UCSD-AML1 (cell line): ENCODE measurements around the gene SUSD1.
A peak's percentile ranks its signal among the peaks of the same experiment; 100 is the strongest.

Experiments used
- DNase-seq: peaks from one replicate; lab custom pipeline; 2025; ENCODE audit not compliant: unreplicated experiment; lab: John Stamatoyannopoulos, UW

The SUSD1 gene

DNA sequence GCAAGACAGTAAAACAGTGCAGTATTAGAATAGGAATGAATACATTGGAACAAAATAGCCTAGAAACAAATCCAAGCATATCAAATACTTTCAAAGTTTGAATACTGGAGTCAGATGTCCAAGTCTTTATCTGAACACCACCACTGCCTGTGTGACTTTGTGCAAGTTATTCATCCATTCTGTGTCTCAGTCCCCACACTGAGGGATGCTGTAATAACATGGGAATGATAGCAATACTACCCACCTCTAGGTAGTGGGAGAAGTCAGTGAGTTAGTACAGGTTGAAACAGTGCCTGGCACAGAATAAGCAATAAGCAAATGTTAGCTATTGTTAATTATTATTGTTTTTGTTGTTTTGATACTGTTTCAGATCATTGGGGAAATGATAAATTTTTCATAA is 130.9 kb downstream of the SUSD1 start:
- no peak for DNase-seq

DNA sequence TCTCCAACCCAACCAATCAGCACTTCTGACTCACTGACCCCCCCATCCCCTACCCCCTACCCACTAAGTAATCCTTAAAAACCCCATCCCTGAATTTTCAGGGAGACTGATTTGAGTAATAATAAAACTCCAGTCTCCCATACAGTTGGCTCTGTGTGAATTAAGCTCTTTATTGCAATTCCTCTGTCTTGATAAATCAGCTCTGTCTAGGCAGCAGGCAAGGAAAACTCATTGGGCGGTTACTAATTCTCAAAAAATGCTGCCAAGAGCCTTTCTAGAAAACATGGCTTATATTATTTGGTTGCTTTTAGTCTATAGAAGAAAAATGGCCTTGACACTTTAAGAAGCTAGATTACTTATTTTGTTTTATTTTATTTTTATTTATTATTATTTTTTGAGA is 131.7 kb downstream of the SUSD1 start:
- DNase-seq, result no peak

DNA sequence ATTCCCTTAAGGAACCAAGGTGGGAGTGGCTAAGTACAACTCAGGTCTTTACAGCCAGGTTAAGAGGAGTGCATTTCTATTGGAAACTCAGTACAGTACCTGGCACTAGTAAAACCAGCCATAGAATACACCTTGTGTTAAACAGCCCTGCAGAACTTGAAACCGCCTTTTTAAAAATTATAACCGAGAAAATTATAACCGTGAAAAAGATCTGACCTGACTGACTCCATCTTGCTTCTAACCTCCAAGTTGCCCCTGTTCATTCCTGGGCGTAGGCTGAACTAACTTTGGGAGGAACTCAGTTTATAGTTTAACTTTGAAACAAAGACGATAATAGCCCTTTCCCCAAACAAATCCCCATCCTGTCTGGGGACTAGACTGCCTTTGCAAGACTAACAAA is 132.3 kb downstream of the SUSD1 start:
- no peak for DNase-seq

DNA sequence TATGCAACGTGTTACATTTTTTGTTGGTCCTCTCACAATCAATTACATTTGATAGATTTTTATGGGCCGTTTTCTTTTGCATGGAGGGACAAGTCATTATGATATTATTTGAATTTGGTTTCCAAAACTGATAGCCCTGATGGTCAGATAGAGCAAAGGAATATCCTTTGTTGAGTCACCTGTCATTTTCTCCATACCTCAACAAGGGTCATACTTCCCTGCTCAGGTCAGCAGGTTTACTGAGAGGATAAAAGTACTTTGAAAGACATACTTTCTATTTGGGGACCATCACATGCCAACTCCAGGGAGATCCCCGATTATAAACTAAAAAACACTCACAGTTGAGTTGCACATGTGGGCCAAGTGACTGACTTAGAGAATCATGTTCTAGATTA is 132.9 kb downstream of the SUSD1 start:
- no peak for DNase-seq

DNA sequence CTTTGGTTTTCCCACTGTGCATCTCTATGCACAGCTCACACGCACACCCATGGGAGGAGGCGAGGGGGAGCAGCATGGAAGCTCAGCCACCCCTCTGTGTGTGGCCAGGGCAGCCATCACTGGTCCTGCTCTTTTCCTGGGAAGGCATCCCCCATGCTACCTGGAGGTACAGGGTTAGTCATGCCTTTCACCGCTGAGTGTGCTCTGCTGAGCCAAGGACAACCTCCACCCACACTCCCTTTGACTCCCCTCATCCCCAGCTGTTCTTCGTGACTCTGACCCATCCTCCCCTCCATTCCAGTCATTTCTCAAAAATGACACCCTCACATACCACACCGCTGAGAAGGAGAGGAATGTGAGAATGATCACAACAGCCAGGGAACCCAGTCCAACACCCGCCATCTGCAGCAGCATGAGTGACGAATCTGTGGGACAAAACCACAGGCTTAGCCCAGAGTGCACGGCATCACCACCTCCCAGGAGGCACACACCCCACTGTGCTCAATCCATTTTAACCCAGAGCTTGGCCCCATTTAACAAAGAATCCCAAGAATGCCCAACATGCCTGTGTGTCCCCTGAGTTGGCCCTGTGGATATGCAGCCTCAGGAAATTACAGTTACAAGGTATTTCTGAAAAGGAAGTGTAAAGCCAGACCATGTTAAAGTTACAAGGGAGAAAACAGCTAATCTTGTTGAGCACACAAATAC is 133.4 kb downstream of the SUSD1 start:
- no peak for DNase-seq

DNA sequence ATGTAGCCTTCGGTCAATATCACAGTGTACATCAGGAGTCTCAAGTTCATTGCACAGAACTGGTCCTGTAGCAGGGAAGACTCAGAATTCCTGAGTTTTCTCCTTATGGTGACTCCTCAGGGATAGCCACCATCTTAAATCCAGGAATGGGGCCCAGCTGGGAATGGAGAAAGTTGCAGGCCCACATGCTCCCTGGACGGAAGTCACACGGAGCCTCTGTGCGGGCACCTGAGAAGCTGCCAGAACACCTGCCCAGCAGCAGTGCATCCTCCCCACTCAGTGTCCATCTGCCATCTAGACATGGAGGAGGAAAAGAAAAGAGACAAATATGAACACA is 133.9 kb downstream of the SUSD1 start:
- no peak for DNase-seq

DNA sequence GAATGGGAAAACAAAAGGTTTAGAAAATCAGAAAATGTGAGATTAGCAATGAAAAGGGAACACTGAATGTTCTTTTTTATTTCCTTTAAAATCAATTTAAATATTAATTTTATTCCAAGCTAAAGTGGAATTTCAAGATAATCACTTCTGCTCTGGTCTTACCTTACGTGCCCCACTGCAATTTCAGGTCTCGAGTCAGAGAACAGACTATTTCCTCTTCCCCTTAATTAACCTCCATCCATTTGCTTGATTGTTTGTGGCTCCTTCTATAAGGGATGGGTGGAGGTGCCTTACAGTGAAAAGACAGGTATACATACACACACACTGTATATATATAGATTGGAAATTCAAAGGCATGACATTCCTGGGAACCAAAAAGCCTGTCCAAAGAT is 137.1 kb downstream of the SUSD1 start:
- DNase-seq, result no peak

DNA sequence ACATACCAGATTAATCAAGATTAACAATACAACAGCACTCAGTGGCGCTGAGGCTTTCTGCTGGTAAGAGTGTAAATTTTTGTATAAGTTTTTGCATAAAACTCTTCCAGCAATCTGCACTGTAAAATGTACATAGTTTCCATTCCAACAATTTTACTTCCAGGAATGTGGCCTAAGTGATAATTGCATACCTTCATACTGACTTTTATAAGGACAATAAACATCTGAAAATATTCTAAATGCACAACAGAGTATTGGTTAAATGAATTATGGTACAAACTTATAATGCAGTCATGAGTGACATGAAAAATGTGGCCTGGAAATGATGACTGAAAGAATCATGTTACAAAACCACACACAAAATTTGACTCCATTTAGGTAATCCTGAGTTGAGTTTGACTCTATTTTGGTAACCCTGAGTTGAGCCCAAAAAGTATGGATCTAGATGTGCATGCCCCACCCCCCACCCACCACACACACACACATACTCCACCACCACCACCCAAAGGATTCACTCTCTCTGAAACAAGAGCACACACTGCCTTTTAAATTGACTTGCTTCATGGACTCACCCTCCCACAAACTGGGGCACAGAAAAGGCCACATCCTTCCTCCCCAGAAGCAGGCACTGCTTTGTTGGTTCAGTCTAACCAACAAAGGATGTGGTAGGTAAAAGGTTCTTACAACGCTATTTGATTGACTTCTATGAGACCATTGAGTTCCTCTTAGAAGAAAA is 137.6 kb downstream of the SUSD1 start:
- peak; percentile 63 for DNase-seq

DNA sequence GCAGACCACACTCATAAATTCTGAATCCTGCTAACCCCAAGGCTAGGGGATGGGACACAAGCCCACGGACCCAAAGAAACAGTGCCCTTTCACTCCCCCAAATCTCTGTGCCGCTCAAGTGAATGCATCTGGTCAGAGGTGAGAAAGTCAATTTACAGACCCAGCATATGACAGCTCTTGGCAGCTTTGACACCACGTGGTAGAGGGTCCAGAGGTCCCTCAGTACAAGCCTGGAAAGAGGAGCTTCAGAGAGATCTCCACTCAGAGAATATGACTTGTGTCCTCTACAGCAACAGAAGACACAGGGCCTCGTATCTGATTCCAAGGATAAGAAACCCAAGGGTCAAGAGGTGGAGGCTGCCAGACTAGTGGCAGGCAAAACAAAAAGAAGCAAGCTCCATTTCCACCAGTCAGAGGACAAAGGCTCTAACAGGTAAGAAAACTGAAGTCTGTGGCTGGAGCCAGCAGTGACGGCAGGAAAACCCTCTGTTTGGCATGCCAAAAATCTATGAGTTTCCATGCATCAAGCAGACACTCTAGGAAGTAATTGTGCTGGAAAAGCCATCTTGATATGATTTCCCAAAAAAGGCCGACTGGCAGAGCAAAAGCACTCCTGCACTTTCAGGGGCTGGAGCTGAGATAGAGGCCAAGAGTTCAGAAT is 139.8 kb downstream of the SUSD1 start:
- no peak for DNase-seq

DNA sequence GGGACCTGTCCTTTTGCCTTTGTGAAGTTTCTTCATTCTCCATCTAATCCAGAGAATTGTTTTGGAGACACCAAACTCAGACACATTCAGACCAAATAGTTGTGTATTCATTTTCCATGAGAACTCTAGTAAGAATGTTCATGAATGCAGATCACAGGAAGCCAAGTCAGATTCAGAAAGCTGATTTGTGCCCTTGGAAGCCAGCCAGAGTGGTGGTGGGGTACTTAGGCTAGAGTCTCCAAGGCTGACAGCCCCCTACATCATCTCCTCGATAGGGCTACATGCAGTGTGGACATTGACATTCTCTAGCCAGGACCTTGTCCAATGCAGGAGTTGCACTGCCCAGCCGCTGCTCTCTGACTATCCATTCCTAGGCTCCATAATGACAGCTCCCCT is 140.9 kb downstream of the SUSD1 start:
- no peak for DNase-seq

DNA sequence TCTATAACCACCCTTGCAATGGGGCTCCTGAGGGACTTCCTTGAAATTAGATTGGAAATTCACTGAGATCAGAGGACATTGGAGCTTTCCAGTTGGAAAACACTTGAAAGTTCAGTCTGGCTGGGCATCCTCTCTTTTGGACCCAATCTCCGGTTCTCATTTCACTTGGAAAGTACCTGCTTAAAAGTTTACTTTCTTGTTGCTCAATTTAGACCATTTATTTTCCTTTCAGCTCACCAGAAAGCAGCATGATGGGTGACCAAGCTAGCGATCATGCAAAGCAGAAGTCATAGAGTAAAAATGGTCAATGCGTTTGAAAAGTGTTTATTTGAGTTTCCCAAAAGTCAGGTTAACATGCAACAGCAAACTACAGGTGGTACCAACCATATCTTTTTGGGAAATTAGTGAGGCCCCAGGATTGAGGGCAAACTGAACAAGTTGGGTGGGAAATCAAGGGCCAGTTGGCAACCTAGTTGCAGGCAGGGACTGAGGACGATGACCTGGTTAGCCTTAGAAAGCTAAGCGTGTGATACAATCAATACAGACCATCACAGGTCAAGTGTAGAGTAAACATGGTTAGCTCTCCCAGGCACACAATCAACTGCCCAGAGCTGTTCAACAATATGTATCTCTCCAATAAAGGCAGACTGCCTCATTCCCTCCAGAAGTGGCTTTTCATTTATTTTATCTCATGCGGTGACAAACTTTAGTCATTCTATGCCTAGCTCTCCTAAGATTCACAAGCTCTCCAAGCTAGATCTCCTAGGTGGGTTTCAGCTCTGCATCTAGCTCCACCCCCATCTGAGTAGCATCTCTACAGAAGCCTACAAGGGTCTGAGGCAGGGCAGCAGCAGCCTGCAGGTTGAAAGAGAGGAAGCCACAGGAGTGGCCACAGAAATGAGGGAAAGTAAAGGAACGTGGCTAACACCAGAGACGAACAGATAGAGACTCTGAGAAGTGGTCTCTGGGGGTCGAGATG is 141.6 kb downstream of the SUSD1 start:
- DNase-seq, result no peak

DNA sequence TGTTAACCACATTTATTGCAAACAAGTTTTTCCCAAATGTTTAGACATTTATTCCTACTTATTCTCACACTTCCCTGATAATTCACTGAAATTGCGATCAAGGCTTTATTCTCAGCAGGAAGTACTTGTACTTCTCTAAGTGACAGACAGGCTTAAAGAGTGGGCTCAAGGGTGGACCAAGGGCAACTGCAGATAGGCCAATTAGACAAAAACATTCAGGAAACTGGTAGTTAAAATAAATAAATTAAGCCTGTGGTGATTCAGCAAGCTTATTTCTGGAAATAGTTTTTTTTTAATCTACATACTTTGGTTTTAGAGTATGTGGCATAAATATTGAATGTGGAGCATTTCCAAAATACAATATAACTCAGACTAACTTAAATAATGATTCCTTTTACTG is 142.4 kb downstream of the SUSD1 start:
- DNase-seq, result no peak

DNA sequence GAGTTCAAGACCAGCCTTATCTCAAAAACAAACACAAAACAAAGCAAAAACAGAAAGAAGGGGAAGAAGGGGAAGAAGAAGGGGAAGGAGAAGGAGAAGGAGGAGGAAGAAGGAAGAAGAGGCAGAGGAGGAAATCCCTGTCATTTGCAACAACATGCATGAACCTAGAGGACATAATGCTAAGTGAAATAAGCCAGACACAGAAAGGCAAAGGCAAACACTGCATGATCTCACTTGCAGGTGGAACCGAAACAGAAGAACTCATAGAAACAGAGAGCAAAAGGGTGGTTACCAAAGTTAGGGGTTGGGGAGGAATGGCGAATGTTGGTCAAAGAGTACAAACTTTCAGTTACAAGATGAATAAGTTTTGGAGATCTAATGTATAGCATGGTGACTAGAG is 143.1 kb downstream of the SUSD1 start:
- no peak for DNase-seq

DNA sequence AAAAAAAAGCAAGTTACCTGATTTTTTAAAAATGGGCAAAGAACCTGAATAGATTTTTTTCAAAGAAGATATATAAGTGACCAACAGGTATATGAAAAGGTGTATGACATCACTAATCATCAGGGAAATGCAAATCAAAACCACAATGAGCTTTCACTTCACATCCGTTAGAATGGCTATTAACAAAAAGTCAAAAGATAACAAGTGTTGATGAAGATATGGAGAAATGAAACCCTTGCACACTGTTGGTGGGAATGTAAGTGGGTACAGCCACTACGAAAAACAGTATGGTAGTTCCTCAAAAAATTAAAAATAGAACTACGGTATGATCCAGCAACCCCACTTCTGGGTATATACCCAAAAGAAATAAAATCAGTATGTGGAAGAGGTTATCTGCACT is 143.7 kb downstream of the SUSD1 start:
- DNase-seq, result no peak

DNA sequence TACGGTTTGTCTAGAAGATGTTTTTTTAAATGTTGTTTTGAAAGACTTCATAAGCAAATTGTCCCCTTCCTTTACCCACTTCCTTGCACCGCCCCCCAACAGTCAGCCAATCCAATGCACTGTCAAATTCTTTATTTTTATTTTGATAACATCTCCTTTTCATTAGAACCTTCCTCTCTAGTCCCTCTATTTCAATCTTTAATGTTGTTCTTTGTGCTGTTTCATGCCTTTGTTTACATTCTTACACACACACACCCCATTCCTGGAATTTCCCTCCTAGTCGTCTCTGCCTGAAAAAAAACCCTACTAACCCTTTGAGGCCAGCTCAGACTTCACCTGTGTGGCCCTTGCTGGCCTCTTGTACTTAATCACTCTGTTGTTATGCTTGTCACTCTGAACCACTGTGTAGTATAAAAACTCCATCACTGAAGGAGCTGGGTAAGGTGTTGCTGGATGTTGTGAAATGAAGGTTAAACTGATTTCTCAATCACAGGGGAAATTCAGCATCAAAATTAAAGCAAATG is 145.1 kb downstream of the SUSD1 start:
- no peak for DNase-seq

DNA sequence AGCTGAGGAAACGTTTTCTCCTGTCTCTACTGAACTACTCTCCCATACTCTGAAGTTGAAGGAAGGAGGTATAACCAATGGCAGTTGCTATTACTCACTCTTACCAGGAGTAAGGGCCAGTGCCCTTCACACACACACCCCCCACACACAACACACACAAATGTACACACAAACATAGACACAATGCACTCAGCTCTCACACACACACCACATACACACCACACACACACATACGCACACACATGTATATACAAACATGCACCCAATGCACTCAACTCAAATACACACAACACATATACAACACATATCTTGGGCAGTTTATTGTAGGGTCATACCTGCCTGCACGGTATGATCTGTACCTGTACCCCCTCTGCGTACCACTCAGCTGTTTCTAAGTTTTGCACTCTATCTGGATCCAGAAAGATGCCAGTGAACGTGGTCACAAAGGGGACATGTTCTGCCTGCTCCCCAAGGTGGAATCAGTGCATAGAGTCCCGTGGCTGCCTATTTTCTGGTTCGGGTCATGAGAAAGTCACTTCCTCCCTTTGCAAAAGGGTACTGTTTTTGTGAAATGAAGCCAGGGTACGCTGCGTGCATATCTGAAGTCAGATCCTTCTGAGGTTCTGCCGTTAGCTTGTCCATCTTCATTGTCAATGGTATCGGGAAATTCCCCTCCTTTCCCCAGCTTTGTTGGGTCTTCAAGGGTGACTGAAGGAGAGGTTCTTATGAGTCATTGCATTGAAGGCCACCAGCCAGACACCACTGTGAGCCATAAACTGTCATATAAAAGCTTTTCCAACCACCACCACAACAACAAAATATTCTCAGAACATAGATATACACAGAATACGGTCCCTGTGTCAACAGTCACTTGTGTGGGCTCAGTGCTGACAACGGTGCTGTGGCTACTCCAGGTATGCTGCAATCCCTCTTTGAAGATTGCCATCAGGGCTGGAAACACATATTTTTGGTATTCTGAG is 146.6 kb downstream of the SUSD1 start:
- DNase-seq, result no peak

DNA sequence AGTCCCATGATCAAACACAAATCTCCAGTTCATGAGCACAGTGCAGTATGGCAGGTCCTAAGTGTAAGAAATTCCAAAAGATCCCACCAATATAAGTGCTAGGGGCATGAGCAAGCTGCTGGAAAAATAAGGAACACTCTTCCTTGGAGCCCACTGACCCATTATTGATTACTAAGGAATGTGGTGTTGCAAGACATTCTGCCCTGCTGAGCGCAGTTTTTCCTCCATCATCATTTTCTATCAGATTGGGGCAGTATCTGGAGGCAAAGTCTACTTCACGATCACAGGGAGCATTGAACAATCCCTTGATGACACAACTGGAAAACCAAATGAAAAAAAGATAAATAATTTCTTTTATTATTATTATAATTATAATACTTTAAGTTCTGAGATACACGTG is 149.2 kb downstream of the SUSD1 start:
- DNase-seq, result no peak

DNA sequence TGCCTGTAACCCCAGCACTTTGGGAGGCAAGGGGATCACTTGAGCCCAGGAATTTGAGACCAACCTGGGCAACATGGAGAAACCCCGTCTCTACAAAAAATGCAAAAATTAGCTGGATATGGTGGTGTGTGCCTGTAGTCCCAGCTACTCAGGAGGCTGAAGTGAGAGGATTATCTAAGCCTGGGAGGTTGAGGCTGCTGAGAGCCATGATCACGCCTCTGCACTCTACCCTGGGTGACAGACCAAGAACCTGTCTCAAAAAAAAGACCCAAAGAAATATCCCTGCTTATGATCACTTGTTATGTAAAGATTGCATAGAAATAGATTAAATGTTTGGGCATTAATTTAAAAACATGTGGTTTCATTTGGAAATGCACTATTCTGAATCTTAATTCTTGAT is 153.4 kb downstream of the SUSD1 start:
- DNase-seq, result no peak

DNA sequence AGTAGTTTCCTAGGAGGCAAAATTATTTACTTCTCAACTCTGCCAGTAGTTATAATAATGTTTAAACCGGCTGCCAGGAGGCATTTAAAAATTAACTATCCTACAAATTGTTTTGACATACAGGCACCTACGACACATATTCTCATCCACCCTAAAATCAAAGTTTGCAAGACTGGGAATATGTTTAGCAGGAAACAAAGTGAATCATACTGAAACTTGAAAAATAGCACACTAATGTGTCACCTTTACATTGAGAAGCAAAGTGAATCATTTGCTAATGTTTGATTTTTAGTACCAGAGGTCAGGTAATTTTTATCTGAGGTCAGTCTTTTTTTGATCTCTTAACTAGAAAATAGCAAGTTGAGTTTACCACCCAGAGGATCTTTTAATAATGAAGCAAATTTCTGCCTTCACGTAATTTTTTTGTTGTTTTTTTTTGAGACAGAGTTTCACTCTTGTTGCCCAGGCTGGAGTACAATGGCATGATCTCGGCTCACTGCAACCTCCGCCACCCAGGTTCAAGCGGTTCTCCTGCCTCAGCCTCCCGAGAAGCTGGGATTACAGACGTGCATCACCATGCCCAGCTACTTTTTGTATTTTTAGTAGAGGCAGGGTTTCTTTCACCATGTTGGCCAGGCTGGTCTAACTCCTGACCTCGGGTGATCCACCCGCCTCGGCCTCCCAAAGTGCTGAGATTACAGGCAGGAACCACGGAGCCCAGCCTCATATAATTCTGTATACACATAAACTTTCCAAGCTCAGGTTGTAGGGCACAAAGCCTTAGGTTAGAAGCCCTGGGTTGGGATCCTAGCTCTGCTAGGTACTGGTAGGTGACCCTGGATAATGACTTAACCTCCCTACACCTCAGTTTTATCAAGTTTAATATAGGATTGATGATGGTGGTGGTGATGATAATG is 154.2 kb downstream of the SUSD1 start:
- DNase-seq, result no peak
